A204.1 (cell line): ENCODE results near the gene PSMG4.

Experiments used
- FAIRE-seq: peaks from 2 replicates; lab custom pipeline; 2012; peaks lifted over from hg19 to GRCh38; lab: Jason Lieb, UNC

The PSMG4 gene

GRCh38 chr6:3258720-3259490 lies at the start of gene PSMG4:
PSMG4 (plus strand) TSS chr6:3258947; CDS start chr6:3259023, 76 bp downstream.
- peak; percentile 23 for FAIRE-seq

DNA sequence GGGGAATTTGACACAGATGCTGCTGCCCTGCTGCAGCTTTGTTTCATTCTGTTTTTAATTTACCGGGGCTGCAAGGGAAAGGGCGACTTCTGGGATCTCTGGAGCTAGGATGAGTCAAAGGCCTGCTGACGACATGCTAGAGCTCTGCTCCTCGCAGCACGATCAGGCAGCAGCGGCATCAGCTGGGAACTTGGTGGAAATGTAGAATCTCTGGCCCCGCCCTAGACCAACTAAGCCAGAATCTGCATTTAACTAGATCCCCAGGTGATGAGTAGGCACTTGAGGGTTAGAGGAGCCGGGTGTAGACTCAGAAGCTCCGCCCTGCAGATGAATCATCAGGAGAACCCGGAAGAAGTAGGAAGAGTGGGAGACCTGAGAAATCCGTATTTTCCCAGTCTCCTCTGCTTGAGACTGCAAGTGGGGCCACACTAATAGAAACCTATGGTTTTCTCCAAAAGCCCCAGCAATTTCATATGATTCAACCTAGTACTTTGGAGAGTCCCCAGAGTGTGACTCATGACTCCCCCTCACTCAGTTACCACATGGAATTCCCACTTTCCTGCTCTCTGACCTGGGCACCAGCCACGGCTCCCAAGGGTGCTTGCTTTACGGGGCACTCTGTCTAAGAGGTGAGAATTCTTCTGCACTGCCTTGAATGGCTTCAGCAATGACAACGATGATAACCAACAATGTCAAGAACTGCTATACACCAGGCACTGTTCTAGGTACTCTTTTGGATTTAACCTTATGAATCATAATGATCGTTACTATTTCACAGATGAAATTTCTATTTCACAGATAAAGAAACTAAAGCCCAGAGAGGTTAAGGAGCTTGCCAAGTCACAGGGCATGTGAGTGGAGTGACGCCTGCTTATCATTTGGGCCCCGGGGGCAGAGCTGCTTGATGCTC lies 49.4 kb upstream of the PSMG4 start:
- FAIRE-seq, result no peak

DNA sequence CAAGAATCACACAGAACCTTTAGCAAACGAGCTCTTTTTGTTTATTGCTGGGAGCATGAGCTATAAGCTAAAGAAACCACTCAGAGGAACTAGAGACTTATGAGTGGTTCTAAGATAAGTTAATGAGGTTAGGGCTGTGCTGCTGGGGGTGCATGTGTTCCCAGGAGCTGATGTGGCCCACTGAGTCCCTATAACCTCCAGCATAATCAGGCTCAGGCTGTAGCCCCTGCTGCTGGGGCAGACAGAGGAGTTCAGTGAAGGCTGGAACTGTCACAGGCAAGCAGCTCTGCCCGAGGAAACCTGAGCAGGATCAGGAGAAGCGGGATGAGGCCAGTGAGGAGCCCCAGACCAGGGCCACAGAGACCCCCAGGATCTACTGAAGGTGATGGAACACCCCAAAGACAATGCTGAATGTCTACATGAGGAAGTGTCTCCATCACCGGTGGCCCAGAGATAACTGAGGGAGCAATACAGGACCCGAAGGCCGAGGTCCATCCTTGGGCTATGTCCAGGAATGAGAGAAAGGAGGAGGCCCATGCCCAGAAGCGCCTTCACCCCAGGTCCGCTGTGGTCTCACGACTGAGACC lies 48.6 kb upstream of the PSMG4 start:
- no peak for FAIRE-seq

- FAIRE-seq, result no peak
These were observed 47.1 kb upstream of the PSMG4 start for GRCh38 chr6:3211681-3212080.

GRCh38 chr6:3212261-3212660 lies 46.5 kb upstream of the PSMG4 start:
- FAIRE-seq, result no peak

GRCh38 chr6:3213334-3213695 lies 45.4 kb upstream of the PSMG4 start:
- no peak for FAIRE-seq

- FAIRE-seq, result no peak
These were observed 43.8 kb upstream of the PSMG4 start for GRCh38 chr6:3214898-3215297.

DNA sequence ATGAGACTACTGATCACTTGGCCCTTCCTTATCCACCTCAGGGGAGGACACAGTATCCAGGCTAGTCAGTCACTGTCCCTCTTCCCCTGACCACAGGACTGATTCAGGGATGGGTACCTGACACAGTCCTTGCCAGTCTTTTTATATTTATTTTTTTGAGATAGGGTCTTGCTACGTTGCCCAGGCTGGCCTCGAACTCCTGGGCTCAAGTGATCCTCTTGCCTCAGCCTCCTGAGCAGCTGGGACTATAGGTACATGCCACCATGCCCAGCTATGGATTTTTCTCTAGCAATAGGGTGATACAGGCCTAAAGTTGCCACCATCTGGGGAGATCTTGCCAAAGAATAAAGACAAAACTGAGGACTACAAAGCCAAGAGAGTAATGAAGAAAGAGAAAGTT lies 41.5 kb upstream of the PSMG4 start:
- FAIRE-seq, result no peak

GRCh38 chr6:3218266-3218665 lies 40.5 kb upstream of the PSMG4 start:
- no peak for FAIRE-seq

DNA sequence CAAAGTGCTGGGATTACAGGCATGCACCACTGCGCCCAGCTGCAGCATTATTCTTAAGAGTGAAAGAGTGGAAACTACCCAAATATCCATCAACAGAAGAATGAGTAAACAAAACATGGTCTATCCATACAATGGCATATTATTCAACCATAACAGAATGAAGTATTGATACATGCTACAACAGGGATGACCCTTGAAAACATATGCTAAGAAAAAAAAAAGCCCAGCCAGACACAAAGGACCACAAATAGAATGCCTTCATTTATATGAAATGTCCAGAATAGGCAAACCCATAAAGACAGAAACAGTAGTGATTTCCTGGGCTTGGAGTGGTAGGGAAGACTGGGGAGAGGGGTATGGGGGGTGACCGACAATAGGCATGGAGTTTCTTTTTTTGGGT lies 38.4 kb upstream of the PSMG4 start:
- no peak for FAIRE-seq

DNA sequence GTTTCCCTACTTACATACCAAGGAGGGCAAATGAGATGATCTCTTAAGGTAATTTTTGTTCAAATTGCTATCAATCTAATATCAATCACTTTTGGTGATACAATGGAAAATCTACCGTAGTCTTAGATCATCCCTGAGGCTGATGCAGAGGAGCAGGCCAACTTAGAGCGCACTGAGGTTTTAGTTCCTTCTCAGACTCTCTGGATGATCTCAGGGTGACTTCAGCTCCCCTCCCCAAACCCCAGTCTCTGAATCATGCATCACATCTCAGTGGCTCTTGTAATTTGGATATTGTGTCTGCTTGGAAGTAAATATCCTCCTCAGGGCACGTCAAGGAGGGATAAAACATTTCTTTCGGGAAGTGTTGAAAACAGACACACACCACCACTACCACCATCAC lies 37.2 kb upstream of the PSMG4 start:
- FAIRE-seq, result no peak

DNA sequence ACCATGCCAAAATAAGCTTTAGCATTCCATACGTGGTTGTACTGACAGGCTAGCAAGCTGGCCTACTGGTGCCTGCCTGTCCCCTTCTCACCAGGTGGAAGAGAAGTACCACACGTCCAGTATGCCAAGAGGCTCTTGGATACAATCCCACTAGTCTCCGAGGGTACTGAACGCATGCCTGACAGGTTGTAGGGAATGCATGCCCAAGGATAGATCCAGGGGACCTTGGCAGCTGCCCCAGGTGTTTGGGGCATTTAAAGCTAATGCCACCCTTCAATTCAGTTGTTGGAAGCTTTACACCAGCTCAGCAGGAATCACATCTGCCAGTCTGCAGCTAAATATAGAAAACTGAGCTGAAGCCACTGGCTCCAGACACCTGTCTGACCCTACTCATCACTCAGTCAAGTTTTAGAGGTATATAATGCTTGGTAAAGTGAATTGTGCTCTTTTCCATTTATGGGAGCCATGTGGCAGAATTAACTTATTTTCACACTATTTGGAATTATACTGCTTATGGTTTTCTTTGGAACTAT lies 36.2 kb upstream of the PSMG4 start:
- no peak for FAIRE-seq

DNA sequence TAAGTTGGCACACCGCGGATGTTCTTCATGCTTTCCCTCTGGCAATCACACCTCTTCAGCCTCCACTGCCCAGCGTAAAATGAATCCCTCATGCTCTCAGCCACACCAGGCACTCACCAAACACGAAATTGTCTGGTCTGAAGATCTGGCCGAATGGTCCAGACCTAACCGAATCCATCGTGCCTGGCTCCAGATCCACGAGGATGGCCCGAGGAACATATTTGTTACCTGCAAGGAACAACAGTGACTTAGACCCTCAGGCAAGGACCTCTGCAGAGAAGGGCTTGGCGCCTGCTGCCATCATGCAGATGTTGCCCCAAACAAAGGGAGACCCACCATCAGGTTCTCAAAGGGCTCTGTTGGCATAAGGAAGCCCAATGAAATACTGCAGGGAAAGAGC lies 32.7 kb upstream of the PSMG4 start:
- no peak for FAIRE-seq

DNA sequence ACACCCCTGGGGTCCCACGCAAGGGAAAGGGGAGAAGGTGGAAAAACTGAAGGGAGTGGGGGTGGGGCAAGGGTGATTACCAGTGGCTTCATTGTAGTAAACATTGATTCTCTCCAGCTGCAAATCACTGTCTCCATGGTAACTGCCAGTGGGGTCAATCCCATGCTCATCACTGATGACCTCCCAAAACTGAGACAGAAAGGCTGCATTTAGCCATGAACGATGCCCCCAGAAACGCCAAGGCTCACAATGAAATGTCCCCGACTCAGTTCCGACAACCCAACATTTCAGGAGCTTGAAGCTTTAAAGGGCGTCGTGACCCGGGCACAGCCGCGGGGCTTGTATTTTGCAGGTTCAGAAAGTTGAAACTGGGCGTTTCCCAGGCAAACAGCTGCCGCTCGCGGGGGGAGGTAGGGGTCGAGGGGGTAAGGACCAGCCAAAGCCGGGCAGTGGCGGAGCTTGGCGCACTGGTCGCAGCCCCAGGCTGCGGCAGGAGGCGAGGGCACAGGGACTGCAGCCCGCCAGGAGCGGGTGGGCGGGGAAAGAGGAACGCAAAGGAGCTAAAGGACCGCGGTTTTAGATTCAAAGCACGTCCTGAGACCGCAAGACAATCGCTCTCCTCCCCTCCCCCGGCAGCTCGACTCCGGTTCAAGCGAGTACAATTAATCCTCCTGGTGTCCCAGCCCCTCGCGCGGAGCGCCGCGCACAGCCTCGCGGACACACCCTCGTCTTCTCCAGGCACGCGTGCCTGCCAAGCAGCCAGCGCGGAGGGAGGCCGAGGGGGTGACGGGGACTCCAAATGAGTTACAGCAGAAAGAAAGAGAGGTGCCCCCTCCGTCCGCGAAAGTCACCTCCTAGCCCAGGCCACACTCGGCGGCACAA lies 32.0 kb upstream of the PSMG4 start:
- no peak for FAIRE-seq

DNA sequence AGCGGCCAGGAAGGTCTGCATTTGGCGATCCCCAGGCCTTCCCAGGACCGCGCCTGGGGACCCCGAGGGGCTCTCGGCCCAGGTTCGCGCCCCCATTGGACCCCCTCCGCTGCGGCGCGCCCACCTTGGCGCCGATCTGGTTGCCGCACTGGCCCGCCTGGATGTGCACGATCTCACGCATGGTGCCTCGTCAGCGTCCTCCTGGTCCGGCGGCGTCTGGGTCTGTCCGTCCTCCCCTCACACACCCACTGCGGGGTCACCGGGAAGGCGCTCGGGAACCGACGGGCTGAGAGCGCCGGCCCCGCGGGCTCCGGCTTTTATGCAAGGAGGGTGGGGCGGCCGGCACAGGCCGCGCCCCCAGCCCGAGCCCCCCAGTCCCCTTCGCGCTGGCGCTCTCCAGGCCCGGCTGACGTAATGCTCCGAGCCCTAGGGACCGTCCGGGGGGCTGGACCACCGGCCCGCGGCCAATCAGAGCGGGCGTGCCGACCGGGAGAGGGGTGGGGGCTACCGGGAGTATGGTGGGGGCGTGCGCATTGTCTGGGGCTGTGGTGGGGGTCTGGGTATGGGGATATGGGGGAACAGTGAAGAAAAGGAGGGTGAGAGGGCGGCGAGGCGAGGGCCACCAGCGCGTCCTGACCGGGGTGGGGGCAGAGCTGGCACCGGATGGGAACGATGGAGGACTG lies 31.2 kb upstream of the PSMG4 start, which contains the start of gene TUBB2B:
Gene TUBB2B (minus strand): TSS at position 291 of the 683 bp plus-strand sequence. CDS start 110 bp downstream, at position 181.
- no peak for FAIRE-seq

DNA sequence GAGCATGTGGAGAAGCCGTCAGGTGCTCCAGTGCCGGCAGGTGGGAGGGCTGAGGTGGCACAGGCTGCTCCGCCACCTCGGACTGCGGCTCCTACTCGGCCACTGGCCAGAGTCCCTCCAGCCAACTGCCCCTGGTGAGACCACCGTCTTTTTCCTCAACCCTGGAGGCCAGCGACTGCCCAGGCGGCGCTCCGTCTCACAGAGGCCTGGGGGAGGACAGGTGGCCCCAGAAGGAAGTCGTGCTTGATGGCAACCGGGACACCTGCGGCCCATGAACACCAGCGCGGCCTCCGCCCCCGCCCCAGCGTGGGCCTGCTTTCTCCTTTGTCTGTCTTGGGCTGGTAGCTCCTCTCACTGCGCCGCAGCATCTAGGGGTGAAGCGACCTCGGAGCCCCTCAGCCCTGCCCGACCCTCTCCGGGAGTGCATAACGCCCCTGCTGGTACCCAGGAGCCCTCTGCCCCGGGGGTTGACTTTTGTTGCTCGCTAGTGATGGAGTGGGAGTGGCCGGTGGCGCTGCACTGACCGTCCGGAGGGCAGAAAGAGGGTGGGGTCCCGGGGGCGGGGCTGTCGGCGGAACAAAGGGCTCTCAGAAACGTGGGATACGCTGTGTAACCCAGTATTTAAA lies 30.6 kb upstream of the PSMG4 start:
- no peak for FAIRE-seq

DNA sequence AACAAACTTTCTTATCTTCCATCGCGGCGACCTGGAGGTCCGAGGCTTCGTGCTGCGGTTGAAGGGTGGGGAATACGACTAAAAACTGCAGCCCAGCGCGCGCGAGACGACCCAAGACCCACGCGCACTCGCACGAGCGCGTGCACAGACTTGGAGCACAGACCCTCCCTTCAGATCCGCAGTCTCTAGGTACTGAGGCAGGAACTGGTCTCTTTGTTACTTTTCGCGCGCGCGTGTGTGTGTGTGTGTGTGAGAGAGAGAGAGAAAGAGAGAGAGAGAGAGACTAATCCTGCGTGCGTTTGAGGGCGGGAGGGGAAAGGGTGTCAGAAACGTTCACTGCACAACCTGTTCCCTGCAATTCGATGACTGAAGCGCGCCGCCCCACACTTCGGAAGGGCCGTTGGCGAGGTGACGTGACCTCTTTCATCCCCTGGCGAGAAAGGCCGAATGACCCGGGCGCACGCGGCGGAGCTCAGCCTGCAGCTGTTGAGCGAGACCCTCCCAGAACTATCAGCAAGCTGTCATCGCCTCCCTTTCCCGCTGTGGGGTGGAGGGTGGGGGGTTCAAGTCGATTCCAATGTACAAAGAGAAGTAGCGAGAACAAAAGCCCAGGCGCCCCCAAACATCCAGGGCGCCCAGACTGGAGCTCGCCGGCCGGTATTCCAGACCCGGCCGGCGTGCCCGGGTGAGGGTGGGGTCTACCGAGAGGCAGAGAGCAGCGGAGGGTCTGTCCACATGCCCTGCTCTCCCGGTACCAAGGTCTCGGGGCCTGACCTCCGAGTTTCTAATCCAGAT lies 29.8 kb upstream of the PSMG4 start:
- FAIRE-seq, result no peak

DNA sequence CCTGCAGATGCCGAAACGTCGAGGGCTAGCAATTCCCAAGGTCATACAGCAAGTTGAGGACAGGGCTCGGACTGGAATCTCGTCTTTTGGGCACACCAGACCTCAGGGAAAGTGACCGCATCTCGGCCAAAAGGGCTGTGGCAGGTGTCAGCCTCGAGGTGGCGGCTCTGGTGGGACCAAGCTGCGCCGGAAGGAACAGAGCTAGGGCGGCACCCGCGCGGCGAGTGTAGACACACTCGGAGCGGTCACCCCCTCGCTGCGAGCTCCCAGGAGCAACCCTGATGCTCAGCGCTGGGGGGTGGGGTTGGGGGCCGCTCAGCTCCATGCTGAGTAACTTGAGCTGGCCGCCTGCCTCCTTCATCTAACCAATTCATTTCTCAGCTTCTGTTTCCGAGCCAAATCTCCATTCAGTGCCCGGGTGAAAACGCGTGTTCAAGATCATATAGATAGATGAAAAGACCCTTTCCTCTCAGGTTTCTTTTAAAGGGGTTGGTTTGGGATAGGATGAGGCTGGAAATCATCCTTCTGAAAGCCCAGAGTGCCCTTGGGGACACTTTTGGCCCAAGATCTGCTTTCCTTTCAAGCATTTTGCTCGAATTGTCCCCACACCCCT lies 29.1 kb upstream of the PSMG4 start:
- no peak for FAIRE-seq

DNA sequence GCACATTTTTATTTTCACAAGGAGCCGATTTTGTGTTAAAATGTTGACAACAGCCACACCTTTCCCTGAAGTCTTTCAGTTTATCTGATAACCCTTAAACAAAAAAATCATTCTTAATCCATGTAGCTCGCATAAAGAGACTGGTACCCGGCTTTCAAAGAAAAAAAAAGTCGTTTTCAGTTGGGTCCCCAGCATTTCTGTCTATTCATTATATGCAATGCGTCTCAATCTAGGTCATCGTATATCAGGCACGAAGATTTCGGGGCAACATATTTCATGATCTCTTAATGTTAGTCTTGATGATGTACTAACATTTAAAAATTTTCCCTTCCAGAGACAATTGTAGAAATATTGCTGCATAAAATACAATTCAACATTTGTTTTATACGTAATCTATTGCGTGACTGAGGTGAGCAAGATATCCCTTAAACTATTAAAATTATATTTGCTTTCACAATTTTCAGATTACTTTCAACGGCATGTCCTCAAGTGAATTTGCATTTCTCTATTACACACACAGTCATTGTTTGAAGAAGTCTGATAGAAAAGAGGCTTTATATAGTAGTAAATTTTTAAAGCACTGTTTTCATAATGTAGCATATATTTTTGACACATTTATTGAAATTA lies 28.4 kb upstream of the PSMG4 start:
- FAIRE-seq, result no peak
